NCI-H2029 treated with DMSO at 0.1 percent for 48 hours (cell line): ENCODE measurements around the gene SAG.
"Not testable (repeated sequence)": the region's sequence is repeated elsewhere in the genome, so short reads cannot be mapped to it uniquely, and the experiment has no call there.

Source experiments
- DNase-seq: peaks from one replicate; lab custom pipeline; 2025; lab: John Stamatoyannopoulos, UW

The SAG gene

GRCh38 chr2:233355916-233356315 is 48.3 kb downstream of the SAG start:
- DNase-seq: no peak

- DNase-seq: no peak
Observed at GRCh38 chr2:233356546-233357308, 49.1 kb downstream of the SAG start.

- DNase-seq: no peak
Observed at GRCh38 chr2:233358335-233358734, 50.7 kb downstream of the SAG start.

- DNase-seq: no peak
Observed at GRCh38 chr2:233358947-233359346, 51.3 kb downstream of the SAG start.

- DNase-seq: no peak
Observed at GRCh38 chr2:233359823-233360222, 52.2 kb downstream of the SAG start.

- DNase-seq: no peak
Observed at GRCh38 chr2:233360771-233361176, 53.2 kb downstream of the SAG start.

- no peak for DNase-seq
Observed at GRCh38 chr2:233361297-233361696, 53.7 kb downstream of the SAG start.

- DNase-seq: no peak
Observed at GRCh38 chr2:233362742-233363141, 55.1 kb downstream of the SAG start.

- DNase-seq: no peak
Observed at GRCh38 chr2:233363744-233364235, 56.2 kb downstream of the SAG start.

GRCh38 chr2:233365861-233366520 is 58.4 kb downstream of the SAG start:
- no peak for DNase-seq

GRCh38 chr2:233367586-233367985 is 60.0 kb downstream of the SAG start:
- DNase-seq: no peak

GRCh38 chr2:233368756-233369155 is 61.1 kb downstream of the SAG start:
- no peak for DNase-seq

- DNase-seq: no peak
Observed at GRCh38 chr2:233369462-233369861, 61.8 kb downstream of the SAG start.

GRCh38 chr2:233369897-233370685 is 62.5 kb downstream of the SAG start:
- no peak for DNase-seq

- DNase-seq: no peak
Observed at GRCh38 chr2:233371641-233372040, 64.0 kb downstream of the SAG start.

GRCh38 chr2:233372855-233373254 is 65.2 kb downstream of the SAG start:
- DNase-seq: no peak

- DNase-seq: no peak
Observed at GRCh38 chr2:233373316-233373715, 65.7 kb downstream of the SAG start.

- DNase-seq: not testable (repeated sequence)
Observed at GRCh38 chr2:233374776-233375175, 67.2 kb downstream of the SAG start.

GRCh38 chr2:233375490-233376314 is 68.1 kb downstream of the SAG start:
- DNase-seq: no peak

- DNase-seq: no peak
Observed at GRCh38 chr2:233379034-233379433, 71.4 kb downstream of the SAG start.

- no peak for DNase-seq
Observed at GRCh38 chr2:233379441-233379840, 71.8 kb downstream of the SAG start.
